GM21786 (cell line): ENCODE results near the gene TAS1R3.

Experiments used
- ATAC-seq: cut with Tn5 transposase; IDR thresholded peaks from one replicate; pipeline ENCODE4 v1.9.1; 2021; ENCODE audit not compliant: unreplicated experiment

Gene TAS1R3

DNA sequence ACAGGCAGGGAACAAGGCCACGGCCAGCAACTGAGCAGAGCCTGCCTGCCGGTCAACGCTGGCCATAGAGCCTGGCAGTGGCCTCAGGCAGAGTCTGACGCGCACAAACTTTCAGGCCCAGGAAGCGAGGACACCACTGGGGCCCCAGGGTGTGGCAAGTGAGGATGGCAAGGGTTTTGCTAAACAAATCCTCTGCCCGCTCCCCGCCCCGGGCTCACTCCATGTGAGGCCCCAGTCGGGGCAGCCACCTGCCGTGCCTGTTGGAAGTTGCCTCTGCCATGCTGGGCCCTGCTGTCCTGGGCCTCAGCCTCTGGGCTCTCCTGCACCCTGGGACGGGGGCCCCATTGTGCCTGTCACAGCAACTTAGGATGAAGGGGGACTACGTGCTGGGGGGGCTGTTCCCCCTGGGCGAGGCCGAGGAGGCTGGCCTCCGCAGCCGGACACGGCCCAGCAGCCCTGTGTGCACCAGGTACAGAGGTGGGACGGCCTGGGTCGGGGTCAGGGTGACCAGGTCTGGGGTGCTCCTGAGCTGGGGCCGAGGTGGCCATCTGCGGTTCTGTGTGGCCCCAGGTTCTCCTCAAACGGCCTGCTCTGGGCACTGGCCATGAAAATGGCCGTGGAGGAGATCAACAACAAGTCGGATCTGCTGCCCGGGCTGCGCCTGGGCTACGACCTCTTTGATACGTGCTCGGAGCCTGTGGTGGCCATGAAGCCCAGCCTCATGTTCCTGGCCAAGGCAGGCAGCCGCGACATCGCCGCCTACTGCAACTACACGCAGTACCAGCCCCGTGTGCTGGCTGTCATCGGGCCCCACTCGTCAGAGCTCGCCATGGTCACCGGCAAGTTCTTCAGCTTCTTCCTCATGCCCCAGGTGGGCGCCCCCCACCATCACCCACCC, at the start of gene TAS1R3:
Gene TAS1R3 (plus strand): TSS at position 213 of the 898 bp plus-strand sequence. CDS start 66 bp downstream, at position 279.
- no peak for ATAC-seq

DNA sequence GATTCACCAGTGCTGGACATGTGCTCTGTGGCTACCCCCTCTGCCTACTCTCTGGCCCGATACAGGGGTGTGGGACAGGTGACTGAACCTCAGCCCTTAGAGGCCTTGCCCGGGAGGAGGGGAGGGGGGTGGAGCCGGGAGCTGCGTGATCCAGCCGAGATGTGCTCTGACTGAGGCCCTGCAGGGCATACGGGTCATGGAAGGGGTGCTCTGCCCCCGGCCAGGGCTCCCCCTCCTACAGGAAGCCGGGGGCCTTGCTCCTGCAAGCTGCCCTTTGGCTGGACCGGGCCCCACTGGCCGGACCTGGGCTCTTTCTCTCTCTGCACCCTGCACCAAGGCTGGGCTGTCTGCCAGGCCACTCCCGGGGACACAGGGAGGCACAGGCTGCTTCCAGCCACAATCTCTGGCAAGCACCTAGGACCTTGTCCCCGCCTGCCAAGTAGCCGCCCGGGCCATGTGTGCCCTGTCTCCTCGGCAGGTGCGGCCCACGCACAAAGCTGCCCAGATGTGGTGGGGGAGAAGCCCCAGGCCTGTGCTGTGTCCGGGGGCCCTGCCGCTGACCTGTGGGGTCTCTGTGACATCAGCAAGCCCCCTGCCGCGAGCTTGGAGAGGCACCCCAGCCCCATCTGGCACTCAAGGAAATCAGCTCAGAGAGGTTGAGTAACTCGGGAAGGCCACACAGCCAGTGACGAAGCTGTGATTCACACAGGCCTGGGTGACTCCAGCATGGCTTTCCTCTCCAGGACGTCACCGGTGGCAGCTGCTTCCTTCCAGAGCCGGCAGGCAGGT, 49.4 kb upstream of the TAS1R3 start:
- ATAC-seq, result no peak

DNA sequence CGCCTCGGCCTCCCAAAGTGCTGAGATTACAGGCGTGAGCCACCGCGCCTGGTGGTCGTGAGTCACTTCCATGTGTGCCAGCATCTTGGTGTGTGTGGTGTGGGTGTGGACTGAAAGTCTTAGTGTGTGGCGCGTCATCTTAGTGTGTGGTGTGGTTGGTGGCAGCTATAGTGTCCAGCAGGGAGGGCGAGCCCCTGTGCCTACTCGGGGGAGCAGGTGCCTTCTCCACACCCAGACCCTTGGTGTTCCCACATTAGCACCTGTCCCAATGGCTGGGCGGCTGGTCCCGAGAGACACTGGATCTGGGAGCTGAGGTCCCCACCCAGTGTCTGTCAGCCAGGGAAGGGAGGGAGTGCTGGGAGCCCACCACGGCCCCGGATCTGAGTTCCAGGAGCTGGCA, 48.1 kb upstream of the TAS1R3 start:
- no peak for ATAC-seq

DNA sequence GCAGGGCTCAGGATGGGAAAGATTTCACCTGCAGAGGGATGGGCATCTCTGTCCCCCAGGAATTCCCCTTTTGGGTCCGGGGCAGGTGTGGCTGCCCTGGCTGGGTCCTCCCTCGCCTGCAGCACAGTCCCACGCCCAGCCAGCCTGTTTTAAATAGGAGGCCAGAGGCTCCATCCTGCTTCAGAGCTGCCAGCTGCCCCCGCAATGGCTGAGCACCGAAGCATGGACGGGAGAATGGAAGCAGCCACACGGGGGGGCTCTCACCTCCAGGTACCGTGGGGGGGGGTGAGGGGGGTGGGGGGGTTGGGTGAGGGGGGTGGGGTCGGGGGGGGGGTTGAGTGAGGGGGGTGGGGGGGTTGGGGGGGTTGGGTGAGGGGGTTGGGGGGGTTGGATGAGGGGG, 47.3 kb upstream of the TAS1R3 start:
- ATAC-seq, result no peak

DNA sequence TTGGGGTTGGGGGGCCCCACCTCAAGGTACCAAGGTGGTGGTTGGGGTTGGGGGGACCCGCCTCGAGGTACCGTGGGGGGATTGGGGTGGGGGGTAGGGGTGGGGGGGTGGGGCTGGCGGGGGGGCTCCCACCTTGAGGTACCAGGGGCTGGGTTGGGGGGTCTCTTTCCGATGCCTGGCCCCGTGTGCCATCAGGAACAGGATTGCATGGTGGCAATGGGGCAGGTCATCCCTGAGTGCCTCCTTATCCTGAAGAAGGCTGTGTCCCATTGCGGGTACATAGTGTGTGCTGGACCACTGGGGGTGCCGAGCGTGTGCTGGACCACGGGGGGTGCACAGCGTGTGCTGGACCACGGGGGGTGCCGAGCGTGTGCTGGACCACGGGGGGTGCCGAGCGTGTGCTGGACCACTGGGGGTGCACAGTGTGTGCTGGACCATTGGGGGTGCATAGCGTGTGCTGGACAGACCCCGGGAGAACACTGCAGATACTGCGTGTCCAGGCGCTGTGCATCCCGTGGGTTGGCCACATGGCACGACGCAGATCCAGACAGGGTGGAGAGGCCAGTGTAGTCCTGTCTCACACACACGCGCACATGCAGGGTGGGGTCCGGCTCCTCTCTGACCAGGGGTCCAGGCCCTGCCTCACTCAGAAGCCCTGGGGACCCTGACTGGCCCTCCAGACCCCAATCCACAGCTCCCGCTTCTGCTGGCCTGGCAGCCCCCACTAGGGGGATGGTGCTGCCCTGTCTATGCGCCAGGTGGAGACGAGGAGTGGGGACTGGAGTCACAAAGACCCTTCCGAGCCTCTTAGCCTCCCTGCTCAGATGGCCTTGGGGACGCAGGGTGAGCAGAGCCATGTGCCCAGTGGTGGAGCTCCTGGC, 46.6 kb upstream of the TAS1R3 start:
- no peak for ATAC-seq

DNA sequence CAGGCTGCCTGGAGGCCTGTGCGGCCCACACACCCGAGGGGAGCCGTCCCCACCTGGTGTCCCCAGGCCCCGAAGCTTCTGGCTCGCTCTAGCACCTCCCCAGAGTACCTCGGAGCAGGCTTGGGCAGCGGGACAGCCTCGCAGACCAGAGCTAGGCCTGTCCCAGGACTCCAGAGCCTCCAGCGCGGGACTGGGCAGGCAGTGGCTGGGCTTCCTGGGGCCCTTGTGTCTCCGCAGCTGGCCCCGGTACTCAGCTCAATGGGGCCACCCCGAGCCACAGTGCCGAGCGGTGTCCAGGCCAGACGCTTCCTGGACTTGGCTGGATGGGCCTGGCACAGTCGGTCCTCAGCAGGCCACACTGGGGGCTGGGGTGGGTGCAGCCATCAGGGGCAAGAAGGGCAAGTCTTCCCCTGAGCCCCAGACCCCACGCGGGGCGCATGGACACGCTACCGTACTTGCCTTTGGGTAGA, 45.9 kb upstream of the TAS1R3 start:
- ATAC-seq, result no peak

DNA sequence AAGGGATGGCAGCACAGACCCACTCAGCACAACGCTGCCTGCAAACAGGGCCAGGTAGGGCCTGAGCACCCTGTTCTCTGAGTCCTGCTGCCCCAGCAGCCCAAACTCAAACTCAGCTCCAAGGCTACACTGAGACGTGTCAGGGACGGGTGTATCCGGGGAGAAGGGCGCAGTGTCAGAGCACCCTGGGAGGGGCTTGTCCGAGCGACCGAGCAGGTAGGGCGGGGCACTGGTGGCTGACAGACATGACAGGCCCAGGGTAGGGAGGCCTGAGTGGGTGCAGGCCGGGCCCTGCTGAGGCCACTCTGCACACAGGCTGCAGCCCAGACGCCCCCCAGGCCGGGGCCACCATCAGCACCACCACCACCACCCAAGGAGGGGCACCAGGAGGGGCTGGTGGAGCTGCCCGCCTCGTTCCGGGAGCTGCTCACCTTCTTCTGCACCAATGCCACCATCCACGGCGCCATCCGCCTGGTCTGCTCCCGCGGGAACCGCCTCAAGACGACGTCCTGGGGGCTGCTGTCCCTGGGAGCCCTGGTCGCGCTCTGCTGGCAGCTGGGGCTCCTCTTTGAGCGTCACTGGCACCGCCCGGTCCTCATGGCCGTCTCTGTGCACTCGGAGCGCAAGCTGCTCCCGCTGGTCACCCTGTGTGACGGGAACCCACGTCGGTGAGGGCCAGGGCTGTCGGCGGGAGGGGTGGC, 45.3 kb upstream of the TAS1R3 start:
- ATAC-seq, result no peak

DNA sequence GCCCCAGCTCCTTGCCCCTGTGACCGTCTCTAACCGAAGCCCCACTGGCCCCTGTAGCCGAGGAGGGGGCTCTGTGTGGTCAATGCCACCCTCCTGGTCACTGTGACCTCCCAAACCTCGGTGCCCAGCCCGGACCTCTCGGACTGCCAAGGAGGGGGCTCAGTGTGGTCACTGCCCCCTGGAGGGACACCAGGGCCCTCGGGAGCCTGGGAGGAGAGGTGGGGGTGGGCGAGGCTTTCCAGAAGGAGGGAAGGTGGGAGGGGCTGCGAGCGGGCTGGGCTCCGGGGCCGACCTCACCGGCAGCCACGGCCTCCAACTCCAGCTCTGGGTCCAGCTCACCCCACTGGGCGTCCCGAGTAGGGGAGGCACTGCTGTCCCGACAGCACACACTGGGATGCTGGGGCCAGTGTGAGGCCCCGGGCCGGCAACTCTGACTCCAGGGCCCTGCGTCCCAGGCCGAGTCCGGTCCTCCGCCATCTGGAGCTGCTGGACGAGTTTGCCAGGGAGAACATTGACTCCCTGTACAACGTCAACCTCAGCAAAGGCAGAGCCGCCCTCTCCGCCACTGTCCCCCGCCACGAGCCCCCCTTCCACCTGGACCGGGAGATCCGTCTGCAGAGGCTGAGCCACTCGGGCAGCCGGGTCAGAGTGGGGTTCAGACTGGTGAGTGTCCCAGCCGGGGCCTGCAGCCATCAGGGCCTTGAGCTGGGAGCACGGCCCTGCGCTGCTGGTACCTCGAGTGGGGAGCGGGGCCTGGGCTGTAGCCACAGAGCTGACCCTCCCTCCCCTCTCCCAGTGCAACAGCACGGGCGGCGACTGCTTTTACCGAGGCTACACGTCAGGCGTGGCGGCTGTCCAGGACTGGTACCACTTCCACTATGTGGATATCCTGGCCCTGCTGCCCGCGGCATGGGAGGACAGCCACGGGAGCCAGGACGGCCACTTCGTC, 44.5 kb upstream of the TAS1R3 start:
- ATAC-seq, result no peak

DNA sequence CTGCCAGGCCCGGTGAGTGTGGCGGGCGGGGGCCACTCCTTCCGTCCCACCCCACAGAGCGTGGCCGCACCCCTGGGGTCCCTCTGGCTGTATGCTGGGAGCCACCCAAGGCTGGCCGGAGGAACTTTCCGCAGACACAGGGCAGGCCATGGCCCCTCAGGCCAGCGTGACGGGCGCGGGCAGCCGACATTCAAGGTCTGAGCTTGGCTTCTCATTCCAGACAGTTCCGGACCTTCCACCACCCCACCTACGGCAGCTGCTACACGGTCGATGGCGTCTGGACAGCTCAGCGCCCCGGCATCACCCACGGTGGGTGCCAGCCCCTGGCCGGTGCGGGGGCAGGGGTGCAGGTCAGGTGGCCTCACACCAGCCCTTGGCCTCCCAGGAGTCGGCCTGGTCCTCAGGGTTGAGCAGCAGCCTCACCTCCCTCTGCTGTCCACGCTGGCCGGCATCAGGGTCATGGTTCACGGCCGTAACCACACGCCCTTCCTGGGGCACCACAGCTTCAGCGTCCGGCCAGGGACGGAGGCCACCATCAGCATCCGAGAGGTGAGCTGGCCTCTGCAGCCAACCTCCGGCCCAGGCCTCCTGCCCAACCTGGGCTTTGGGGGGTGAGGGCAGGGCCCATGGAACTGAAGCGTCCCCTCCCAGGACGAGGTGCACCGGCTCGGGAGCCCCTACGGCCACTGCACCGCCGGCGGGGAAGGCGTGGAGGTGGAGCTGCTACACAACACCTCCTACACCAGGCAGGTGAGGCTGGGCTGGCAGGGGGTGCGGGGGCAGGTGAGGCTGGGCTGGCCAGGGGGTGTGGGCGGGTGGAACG, 43.6 kb upstream of the TAS1R3 start:
- ATAC-seq, result no peak

DNA sequence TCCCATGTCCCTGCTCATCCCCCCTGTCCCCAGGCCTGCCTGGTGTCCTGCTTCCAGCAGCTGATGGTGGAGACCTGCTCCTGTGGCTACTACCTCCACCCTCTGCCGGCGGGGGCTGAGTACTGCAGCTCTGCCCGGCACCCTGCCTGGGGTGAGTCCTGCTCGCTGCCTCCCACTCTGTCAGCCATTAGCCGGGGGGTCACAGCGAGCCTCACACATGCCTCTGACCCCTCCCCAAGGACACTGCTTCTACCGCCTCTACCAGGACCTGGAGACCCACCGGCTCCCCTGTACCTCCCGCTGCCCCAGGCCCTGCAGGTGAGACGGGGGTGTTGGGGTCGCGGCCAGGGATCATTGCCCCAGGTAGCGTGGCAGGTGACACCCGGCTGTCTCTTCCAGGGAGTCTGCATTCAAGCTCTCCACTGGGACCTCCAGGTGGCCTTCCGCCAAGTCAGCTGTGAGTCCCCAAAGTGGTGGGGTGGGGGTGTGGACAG, 40.8 kb upstream of the TAS1R3 start:
- no peak for ATAC-seq

DNA sequence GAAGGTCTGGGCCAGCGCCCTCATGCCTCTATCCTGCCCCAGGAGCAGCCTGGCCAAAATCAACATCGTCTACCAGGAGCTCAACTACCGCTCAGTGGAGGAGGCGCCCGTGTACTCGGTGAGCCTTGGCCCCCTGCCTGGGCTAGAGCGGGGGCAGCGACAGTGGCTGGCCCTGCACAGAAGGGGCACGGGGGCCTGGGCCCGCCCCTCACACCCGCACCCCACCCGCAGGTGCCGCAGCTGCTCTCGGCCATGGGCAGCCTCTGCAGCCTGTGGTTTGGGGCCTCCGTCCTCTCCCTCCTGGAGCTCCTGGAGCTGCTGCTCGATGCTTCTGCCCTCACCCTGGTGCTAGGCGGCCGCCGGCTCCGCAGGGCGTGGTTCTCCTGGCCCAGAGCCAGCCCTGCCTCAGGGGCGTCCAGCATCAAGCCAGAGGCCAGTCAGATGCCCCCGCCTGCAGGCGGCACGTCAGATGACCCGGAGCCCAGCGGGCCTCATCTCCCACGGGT, 40.0 kb upstream of the TAS1R3 start:
- ATAC-seq, result no peak

DNA sequence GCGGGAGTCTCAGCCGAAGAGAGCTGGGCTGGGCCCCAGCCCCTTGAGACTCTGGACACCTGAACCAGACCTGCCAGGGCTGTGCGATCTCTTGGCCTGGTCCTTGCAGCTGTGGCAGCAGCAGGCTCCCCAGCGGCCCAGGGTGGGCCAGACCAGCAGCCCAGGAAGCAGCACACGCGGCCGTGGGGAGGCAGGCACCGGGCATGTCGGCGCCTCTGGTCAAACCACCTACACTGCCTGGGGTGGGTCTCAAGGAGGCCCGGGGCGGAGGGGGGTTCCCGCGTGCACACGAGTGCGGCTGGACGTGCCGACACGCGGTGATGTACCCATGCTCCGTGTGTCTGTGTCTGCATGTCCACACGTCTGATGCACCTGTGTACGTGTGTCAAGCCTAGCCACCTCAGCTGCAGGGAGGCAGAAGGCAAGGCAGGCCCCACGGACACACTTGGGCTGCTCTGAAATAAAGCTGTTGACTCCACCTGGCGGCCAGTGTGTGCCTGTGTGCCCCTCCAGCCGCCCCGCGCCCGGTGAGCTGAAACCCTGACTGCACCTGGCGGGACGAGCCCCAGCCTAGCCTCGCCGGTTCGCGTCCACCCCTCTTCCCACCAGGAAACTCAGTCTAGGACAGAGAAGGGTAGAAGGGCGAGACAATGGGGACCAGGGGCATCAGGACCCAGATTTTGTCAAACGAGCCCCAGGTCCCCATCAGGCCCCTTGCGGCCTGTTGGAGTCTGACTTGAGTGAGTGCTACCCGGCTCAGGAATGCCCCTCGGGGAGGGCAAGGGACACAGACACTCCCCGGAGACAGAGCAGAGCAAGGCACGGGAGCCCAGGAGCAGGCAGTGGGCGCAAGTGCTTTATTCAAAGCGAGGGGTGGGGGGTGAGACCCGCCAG, 39.3 kb upstream of the TAS1R3 start:
- no peak for ATAC-seq

DNA sequence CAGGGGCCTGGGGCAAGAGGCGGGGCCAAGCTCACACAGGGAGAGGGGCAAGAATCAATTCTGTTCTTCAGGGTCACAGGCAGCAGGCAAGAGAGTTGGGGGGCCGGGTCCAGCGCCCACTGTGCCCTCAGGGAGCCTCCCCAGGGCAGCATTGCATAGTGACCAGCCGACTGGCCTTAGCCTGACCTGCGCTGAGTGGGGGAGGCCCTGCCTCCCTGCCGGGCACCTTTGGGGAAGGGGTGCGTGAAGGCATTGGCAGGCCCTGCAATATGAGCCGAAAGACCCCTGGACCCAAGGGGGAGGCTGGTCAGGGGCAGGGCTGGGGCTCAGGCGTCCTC, 38.7 kb upstream of the TAS1R3 start:
- ATAC-seq, result no peak

DNA sequence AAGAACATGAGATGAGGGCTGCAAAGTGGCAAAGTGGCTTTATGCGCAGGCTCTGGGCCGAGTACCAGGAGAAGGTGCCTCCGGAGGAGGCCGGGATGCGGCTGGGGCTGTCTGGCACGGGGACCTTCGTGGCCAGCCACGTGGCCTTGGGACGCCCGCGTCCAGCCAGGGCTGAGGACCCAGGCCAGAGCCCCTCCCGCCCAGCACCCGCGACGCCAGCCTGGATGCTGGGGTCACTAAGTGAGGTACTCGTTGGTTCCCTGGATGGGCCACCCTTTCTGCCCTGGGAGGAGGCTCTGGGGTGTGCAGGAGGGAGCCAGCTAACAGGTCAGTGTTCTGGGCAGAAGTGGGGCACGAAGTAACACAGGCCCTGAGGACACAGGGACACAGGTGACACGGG, 38.2 kb upstream of the TAS1R3 start:
- no peak for ATAC-seq

DNA sequence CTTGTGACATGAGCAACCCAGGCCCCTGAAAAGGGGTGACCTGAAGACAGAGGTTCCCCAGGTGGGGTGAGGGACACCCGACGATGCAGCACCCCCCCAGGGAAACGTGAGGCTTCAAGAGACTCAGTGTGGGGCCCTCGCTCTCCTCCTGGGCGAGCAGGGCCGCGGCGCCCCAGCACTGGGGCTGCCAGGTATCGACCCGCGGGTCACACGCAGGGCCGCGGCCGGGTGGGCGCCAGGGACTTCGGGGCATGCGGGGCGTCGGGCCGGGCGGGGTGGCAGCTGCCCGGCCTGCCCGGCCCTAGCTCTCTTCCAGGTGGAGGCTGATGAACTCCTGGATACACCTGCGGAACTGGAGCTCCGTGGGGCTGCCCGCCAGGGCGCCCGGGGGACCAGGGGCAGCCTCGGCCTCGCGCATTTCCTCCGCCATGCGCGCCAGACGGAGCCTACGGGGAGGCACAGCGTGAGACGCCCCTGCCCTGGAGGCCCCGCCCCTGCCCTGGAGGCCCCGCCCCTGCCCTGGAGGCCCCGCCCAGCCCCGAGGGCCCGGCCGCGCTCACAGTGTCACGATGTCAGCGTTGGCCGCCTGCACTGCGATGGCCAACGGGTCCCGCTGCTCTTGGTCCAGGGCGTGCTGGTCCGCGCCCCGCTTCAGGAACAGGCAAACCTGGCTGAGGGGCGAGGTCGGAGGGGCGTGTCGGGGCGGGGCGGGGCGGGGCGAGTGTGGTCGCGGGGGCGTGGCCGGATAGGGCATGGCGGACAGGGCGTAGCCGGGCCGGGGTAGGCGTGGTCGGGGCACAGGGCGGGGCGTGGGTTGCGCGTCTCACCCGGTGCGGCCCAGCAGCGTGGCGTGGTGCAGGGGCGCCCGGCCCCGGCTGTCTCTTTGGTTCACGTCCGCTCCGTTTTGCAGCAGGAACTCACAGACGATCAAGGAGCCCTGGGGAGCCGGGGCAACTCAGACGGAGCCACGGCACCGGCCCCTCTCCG, 37.5 kb upstream of the TAS1R3 start:
- ATAC-seq, result no peak
